NB4 (cell line): ENCODE data around the gene PACS1.

Experiments
- CTCF ChIP-seq: IDR thresholded peaks from one replicate; pipeline ENCODE4 v1.5.1; 2012; ENCODE audit warnings: low read depth, low read length
- MAX ChIP-seq: IDR thresholded peaks from 2 replicates; pipeline ENCODE4 v1.6.1; 2011; ENCODE audit warnings: low read depth, low read length
- POLR2A ChIP-seq: IDR thresholded peaks from 2 replicates; pipeline ENCODE4 v1.6.1; 2011; ENCODE audit warnings: mild to moderate bottlenecking; ENCODE audit not compliant: insufficient read length; ENCODE audit errors: extremely low read depth

- TF ChIP-seq MAX (peak; percentile 71), POLR2A (peak; percentile 71), CTCF (no peak)
Measured at GRCh38 chr11:66288671-66289547, 218.8 kb downstream of the PACS1 start, which contains the start of gene YIF1A.
